ENCODE results near the gene BLVRA.

The BLVRA gene

GRCh38 chr7:43750016-43750887, 8.2 kb upstream of the BLVRA start:
- no peak for DNase-seq

DNA sequence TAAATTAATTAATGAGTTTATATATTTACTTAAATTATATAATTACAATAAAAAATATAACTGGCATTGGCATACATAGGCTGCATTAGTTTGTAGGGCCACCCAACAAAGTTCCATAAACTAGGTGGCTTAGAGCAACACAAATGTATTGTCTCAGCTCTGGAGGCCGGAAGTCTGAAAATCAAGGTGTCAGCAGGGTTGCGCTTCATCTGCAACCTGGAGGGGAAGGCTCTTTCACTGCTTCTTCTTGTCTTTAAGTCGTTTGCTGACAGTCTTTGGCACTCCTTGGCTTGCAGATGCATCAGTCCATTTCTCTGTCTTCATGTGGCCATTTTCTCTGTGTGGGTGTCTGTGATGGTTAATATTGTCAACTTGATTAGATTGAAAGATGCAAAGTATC, 6.1 kb upstream of the BLVRA start:
- DNase-seq = no peak

- no peak for DNase-seq
Observed at GRCh38 chr7:43753271-43753810, 5.1 kb upstream of the BLVRA start.

DNA sequence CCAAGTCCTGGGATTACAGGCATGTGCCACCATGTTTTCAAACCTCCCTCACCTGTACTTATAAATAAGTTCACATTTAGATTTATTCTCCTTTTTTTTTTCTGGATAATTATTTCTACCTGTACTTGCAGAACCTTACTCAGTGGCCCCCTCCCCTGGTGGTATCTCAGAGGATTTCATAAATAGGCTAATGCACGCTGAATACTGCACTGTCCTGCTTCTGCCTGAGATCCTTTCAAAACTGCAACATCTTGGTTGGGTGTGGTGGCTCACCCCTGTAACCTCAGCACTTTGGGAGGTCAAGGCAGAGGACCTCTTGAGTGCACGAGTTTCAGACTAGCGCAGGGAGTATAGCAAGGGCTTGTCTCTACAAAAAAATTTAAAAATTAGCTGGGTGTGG, 4.6 kb upstream of the BLVRA start:
- DNase-seq = no peak

GRCh38 chr7:43754596-43754995, 3.9 kb upstream of the BLVRA start:
- DNase-seq = no peak

GRCh38 chr7:43756368-43757072, 2.0 kb upstream of the BLVRA start:
- no peak for DNase-seq

DNA sequence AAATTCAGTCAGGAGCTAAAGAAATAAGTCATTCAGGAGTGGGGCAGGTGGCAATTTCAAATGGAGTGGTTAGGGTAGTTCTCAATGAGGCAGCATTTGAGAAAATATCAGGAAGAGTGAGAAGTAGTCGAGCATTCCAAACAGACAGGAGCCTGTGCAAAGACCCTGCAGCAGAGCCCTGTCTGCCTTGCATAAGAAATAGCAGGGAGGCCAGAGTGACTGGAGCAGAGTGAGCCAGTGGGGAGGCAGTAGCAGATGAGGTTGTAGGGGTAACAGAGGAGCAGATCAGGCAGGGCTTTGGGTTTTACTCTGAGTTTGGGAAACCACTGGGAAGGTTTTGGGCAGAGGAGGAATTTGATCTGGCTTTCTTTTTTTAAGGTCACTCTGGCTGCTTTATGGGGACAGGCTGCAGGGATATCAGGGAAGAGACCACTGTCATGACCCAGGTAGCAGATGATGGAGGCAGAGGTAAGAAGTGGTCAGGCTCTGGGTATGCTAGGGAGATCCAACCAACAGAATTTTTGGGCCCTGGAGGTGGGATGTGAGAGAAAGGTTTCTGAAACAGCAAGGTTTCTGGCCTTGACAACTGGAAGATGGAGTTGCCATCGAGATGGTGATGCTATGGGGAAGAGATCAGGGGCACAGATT, 1.3 kb upstream of the BLVRA start:
- no peak for DNase-seq

DNA sequence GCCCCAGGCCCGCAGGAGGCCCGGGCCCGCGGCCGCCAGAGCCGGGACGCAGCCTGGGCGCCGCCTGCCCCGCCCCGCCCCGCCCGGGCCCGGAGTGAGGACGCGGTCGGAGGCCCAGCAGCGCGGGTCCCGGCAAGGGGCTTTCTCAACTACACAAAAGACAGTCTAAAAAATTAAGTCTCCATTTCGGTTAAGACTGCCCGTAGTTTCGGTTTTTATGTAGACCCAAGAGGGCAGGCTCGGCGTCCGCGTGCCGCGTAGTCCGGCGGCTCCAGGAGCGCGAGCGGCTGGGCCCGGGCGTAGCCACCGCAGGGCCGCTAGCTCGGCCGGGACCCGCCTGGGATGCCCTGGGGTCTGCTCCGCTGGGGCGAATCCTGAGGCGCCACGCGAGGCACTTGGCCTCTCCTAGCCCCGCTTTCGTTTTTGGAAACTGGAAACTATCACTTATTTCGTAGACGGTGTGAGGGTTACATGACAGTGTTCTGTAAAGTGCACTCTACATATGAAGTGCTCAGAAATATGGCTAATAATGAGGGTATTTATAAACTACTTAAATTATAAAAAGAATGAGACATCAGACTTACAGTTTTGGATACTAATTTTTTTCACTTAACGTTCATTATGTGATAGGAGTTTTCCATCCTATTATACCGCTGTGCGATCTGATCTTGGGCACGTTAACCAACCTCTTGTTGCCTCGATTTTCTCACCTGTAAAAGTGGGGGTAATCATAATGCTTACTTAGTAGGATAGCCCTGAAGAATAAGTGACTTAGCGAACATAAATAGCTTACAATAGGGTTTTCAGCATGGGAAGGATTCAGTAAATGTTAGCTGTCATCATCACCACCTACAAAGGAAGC, 573 bp downstream of the BLVRA start:
- peak; percentile 34 for DNase-seq

DNA sequence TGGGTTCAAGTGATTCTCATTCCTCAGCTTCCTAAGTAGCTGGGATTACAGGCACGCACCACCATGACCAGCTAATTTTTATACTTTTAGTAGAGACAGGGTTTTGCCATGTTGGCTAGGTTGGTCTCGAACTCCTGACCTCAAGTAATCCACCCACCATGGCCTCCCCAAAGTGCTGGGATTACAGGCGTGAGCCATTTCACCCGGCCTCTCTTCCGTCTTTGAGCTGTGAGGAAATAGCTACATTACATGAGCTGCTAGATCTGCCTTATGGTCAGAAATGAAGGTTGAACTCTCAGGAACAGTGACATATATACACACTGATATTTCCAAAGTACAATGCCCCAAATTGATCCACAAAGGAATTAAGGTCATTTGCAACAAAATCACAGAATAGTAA, 2.4 kb downstream of the BLVRA start:
- no peak for DNase-seq

DNA sequence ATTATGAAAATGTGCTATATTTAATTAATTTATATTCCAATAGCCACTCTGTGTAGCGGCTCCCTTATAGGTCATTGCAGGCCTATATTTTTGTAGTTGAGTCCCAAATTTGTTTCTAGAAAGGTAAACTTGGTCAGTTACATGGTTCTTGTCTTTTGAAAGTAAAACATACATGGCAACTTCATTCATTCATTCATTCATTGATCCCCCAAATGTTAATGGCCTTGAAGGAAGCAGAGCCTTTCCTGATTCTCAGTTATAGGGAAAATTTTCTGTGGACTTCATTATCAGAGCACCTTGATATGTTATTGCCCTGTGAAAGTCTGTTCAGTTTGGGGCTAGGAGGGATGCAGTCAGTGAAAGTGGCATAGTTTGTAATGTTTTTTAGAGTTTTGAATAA, 2.9 kb downstream of the BLVRA start:
- no peak for DNase-seq

DNA sequence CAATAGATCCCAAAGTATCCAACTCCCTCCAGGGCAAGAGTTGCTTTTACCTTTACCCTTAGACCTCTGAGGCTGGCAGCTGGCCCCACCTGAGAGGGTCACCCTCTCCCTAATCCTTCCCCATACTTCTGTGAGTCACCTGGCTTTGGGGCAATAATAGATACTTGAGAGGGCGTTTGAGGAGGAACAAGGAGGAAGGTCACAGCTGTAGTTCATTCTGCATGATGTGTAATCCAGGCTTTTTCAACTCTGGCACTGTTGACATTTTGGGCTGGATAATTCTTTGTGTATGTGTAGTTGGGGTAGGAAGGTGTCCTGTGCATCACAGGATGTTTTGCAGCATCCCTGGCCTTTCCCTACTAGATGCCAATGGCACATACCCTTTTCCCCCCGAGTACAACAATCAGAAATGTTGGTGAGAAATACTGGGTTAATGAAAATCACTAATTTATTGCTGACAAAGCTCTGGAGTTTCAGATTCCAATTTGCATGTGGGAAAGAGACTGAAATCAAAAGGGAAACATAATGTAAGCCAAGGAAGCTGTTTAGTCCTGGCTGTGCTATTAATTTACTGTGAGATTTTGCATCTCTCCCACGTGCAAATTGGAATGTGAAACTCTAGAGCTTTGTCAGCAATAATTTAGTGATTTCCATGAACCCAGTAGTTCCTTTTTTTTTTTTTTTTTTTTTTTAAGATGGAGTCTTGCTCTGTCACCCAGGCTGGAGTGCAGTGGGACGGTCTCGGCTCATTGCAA, 3.6 kb downstream of the BLVRA start:
- no peak for DNase-seq

GRCh38 chr7:43763183-43763582, 4.7 kb downstream of the BLVRA start:
- no peak for DNase-seq

DNA sequence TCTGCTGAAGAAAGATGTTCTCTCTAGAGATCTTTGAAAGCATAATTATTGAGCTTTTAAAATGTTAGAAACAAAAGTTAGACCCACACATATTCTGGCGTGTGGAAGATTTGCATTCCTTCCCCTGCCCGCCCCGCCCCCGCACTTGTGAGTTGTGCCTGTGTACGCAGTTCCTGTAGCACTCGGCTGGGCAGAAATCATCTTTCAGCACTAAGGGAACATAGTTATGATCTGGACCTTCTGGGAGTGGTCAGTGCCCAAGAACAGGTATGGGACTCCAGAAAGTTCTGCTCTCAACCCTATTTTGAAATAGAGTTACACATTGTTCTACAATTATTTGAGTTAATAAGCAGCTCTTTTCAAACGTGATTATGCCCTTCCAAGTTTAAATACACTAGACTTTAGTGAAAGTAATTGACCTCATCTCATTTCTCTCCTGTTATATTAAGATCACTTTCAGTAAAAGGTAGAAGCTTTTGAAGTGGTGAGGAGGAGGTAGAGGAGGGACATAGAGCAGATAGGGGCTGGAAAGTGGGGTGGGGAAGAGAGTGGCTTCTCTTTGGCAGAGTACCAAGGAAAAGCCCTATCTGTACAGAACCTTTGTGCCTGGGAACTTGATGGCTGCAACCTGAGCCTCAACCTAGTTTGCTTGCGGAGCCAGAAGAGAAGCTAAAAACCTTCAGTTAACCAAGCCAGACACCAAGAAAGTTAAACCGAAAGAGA, 5.7 kb downstream of the BLVRA start:
- DNase-seq = peak; percentile 16

GRCh38 chr7:43764807-43765491, 6.5 kb downstream of the BLVRA start:
- DNase-seq = no peak

DNA sequence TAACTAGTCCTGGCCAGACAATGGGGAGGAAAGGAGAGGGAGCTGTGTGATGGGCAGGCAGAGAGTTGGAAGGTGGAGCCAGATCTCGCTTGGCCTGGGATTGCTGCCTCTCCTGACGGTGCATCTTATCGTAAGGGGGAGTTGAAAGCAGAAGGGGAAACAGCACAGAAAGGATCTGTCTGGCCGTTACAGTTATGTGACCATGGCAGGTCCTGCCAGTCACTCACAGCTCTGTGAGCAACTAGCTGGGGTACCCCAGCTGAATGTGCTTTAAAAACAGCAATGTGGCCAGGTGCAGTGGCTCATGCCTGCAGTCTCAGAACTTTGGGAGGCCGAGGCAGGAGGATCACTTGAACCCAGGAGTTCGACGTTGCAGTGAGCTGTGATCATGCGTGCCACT, 8.1 kb downstream of the BLVRA start:
- no peak for DNase-seq

DNA sequence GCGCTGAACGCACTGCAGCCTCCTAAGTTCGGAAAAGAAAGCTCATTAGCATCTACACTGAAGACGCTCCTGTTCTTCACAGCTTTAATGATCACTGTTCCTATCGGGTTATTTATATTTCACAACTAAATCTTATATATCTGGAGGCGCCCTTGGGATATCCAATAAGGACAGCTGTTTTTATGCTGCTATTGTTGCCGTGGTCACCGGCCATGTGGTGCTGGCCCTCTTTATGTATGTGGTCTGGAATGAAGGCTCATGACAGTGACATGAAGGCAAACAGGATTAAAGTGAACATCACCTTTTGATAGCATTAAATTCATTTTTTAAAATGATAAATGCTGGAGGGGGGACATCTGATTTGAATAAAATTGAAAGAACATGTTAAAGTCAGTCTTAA, 8.8 kb downstream of the BLVRA start:
- no peak for DNase-seq

DNA sequence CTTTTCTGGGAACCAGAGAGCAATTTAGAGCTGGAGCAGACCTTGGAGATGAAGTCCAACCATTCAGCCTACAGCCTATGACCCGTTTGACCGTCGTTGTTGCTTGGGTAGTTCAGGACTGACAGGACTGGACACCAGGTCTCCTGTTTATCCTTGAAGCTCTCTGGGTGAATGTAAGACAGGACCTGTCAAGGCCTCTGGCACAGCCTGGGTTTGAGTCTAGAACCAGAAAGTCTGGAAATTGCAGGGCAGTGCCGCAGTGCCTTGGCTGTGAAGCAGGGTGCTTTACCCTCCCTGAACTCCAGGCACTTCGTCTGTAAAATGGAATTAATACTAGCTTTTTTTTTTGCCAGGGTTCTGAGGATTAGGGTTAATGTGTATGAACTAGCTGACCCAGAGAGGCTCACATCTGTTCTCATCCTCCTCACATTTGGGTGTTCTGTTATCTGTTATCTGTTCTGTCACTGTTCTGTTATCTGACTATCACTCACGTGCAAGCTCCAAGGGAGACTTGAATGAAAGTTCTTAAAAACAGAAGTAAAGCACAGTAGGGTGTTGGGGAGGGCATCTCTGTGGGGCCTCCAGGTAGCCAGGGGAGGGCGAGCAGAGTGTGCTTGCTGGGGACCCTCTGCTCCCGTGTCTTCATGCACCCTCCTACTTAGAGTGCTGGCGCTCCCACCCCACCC, 9.9 kb downstream of the BLVRA start:
- no peak for DNase-seq

GRCh38 chr7:43768887-43769272, 10.4 kb downstream of the BLVRA start:
- no peak for DNase-seq

- DNase-seq = no peak
Observed at GRCh38 chr7:43769281-43769680, 10.8 kb downstream of the BLVRA start.

All from activated CD4-positive, alpha-beta T cell treated with anti-CD3 and anti-CD28 coated beads, Interleukin-2, amount 50 U/mL, for 1 hour (primary cell).